GM19239 (cell line): ENCODE data around the gene ZSWIM2.
"Not testable (repeated sequence)": the region's sequence is repeated elsewhere in the genome, so short reads cannot be mapped to it uniquely, and the experiment has no call there.

Experiments used
- DNase-seq: peaks from one replicate; pipeline ENCODE4 v3.0.0; 2011; ENCODE audit warnings: low spot score; ENCODE audit not compliant: insufficient read length
- FAIRE-seq: peaks from 2 replicates; lab custom pipeline; 2011; peaks lifted over from hg19 to GRCh38; lab: Jason Lieb, UNC

Gene ZSWIM2

GRCh38 chr2:186853951-186854350, 5.0 kb upstream of the ZSWIM2 start:
- no peak for DNase-seq
- FAIRE-seq: no peak

- DNase-seq (no peak), FAIRE-seq (no peak)
These were observed 3.5 kb upstream of the ZSWIM2 start for GRCh38 chr2:186852508-186852907.

GRCh38 chr2:186842373-186842772, 6.6 kb downstream of the ZSWIM2 start:
- DNase-seq (no peak), FAIRE-seq (no peak)

- FAIRE-seq (no peak), DNase-seq (no peak)
These were observed 7.0 kb downstream of the ZSWIM2 start for GRCh38 chr2:186841940-186842339.

- DNase-seq: no peak
These were observed 13.3 kb downstream of the ZSWIM2 start for GRCh38 chr2:186835628-186836027.

GRCh38 chr2:186827862-186828492, 21.0 kb downstream of the ZSWIM2 start:
- DNase-seq (no peak), FAIRE-seq (no peak)

More at GRCh38 chr2:186835628-186836027, 13.3 kb downstream of the ZSWIM2 start:
- no peak for FAIRE-seq

GRCh38 chr2:186827411-186827810, 21.6 kb downstream of the ZSWIM2 start:
- no peak for FAIRE-seq
- DNase-seq: no peak

- FAIRE-seq: no peak
- no peak for DNase-seq
These were observed 26.6 kb downstream of the ZSWIM2 start for GRCh38 chr2:186822323-186822722.

- DNase-seq (no peak), FAIRE-seq (no peak)
These were observed 28.7 kb downstream of the ZSWIM2 start for GRCh38 chr2:186820303-186820702.

GRCh38 chr2:186811760-186812159, 37.2 kb downstream of the ZSWIM2 start:
- not testable (repeated sequence) for DNase-seq, FAIRE-seq

GRCh38 chr2:186806591-186806990, 42.4 kb downstream of the ZSWIM2 start:
- DNase-seq (no peak), FAIRE-seq (no peak)

- not testable (repeated sequence) for DNase-seq, FAIRE-seq
These were observed 50.4 kb downstream of the ZSWIM2 start for GRCh38 chr2:186798604-186799003.

GRCh38 chr2:186784930-186785329, 64.0 kb downstream of the ZSWIM2 start:
- FAIRE-seq (no peak), DNase-seq (no peak)

- no peak for FAIRE-seq
These were observed 65.7 kb downstream of the ZSWIM2 start for GRCh38 chr2:186783254-186783653.

GRCh38 chr2:186780701-186781316, 68.2 kb downstream of the ZSWIM2 start:
- FAIRE-seq: no peak

More at GRCh38 chr2:186783254-186783653, 65.7 kb downstream of the ZSWIM2 start:
- no peak for DNase-seq

More at GRCh38 chr2:186780701-186781316, 68.2 kb downstream of the ZSWIM2 start:
- no peak for DNase-seq
